ENCODE results near the gene NOS1. TPM values are rescaled to one million over a fixed set of nuclear protein-coding genes. Genes with fewer than 3 reads are reported as not detected.

NOS1 gene
- total RNA-seq, 1 donor from 2014 or later, result 3.5 TPM

DNA sequence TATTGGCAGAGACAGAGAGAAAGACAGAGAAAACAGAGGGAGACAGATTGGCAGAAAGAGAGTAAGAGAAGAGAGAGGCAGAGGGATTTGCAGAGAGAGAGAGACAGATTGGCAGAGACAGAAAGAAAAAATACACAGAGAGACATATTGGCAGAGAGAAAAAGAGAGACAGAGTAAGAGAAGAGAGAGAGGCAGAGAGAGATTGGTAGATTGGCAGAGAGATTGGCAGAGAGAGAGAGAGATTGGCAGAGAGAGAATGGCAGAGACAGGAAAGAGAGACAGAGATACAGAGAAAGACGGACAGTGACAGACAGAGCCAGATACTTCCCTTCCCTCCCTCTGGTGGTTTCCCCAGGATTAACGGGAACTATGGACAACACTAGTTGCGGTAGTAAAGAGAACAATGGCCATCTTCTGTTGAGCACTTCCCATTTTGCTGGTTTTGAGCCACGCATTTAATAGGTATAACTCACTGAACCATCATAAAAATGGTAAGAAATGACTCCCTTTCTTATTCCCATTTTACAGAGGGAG is 2.6 kb upstream of the NOS1 start:
- DNase-seq (no peak), ATAC-seq (no peak)
- Histone ChIP-seq H3K9me3 (no peaks in the 10 kb centered on the region), H3K36me3 (no peaks in the 10 kb centered on the region), H3K27ac (no peak overlapping the region), H3K4me3 (no peak overlapping the region), H3K27me3 (ENCODE audit: low read depth) (peaks cover 54% of the 10 kb centered on the region), H3K4me1 (no peaks in the 10 kb centered on the region)
- TF ChIP-seq, protein P1, sequence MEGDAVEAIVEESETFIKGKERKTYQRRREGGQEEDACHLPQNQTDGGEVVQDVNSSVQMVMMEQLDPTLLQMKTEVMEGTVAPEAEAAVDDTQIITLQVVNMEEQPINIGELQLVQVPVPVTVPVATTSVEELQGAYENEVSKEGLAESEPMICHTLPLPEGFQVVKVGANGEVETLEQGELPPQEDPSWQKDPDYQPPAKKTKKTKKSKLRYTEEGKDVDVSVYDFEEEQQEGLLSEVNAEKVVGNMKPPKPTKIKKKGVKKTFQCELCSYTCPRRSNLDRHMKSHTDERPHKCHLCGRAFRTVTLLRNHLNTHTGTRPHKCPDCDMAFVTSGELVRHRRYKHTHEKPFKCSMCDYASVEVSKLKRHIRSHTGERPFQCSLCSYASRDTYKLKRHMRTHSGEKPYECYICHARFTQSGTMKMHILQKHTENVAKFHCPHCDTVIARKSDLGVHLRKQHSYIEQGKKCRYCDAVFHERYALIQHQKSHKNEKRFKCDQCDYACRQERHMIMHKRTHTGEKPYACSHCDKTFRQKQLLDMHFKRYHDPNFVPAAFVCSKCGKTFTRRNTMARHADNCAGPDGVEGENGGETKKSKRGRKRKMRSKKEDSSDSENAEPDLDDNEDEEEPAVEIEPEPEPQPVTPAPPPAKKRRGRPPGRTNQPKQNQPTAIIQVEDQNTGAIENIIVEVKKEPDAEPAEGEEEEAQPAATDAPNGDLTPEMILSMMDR (IDR thresholded peaks at IDR 0.05), result no peak
- intact Hi-C loops (cut with DNase I), result no loop called here

DNA sequence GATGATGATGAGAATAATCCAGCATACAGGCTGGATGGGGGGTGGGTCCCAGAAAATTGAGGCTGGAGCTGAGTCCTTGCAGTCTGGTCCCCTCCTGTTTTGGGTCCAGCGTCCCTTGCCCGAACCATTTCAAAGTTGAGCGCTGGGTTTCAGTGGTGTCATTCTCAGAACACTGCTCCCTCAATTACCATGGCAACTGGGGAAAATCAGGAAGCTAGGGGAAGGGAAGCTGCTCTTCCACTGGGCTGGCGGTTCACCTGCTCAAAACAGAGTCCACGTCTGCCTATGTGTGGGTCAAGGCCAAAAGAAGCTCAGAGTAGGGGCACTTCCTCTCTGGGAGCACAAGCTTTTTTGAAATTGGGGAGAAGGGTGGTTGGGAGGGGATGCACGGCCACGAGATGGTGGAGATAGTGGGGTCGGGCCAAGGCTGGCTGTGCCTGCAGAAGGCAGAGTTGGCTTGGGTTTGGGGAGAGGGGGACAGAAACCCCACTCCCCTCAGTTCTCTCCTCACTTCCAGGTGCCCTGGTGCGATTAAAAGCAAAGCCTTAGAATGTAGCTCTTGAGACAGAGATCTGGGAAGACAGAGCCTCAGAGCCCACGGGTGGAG is 1.7 kb upstream of the NOS1 start:
- Histone ChIP-seq H3K27me3 (ENCODE audit: low read depth) (peaks cover 63% of the 10 kb centered on the region), H3K4me1 (no peaks in the 10 kb centered on the region), H3K4me3 (no peak overlapping the region), H3K9me3 (no peaks in the 10 kb centered on the region), H3K36me3 (no peaks in the 10 kb centered on the region), H3K27ac (no peak overlapping the region)
- ATAC-seq, result no peak
- no peak for DNase-seq
- TF ChIP-seq, protein P1 (IDR thresholded peaks at IDR 0.05), result no peak
- intact Hi-C loops (cut with DNase I), result no loop called here

DNA sequence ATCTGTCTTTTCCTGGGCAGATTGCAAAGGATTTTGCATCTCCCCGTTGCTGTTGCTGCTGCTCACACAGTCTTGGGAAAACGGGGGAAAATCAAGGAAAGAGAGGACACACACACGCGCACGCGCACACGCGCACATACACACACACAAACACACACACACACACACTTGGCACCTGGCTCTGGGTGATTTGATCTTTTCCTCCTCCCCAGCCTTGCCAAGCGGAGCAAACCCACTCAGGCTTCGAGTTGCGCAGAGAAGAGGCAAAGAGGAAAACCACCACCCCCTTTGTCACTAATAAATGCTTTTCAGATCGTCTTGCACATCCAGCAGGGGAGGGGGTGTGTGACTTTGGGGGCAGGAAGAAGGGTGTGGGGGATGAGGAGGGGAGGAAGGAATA is 965 bp upstream of the NOS1 start:
- Histone ChIP-seq H3K9me3 (no peaks in the 10 kb centered on the region), H3K4me3 (no peak overlapping the region), H3K4me1 (no peaks in the 10 kb centered on the region), H3K27ac (no peak overlapping the region), H3K27me3 (ENCODE audit: low read depth) (peaks cover 67% of the 10 kb centered on the region), H3K36me3 (no peaks in the 10 kb centered on the region)
- DNase-seq, result no peak
- ATAC-seq, result no peak
- intact Hi-C loops (cut with DNase I), result no loop called here
- TF ChIP-seq, protein P1 (IDR thresholded peaks at IDR 0.05), result no peak

DNA sequence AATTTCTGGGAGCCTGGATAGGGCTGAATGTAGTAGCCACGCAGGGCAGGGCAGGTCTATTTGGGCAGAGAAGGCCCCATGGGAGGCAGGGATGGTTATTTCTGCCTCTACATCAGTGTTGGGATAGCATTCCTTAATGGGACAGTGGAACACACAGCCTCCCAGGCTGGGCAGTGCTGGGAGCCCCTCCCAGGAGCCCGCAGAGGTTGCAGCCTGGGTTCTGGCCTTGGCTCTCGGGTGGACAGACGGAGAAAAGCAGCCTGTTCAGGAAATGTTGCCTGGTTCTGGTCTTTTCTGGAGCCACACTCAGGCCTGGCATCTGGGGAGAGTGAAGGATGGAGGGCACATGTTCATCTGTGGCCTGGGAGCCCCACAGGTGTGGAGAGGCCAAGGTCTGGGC is 479 bp upstream of the NOS1 start:
- TF ChIP-seq, protein P1 (IDR thresholded peaks at IDR 0.05), result no peak
- Histone ChIP-seq H3K36me3 (no peaks in the 10 kb centered on the region), H3K9me3 (no peaks in the 10 kb centered on the region), H3K4me1 (no peaks in the 10 kb centered on the region), H3K27me3 (ENCODE audit: low read depth) (peaks cover 67% of the 10 kb centered on the region), H3K4me3 (no peak overlapping the region), H3K27ac (no peak overlapping the region)
- no peak for DNase-seq
- intact Hi-C loops (cut with DNase I), result no loop called here
- no peak for ATAC-seq

DNA sequence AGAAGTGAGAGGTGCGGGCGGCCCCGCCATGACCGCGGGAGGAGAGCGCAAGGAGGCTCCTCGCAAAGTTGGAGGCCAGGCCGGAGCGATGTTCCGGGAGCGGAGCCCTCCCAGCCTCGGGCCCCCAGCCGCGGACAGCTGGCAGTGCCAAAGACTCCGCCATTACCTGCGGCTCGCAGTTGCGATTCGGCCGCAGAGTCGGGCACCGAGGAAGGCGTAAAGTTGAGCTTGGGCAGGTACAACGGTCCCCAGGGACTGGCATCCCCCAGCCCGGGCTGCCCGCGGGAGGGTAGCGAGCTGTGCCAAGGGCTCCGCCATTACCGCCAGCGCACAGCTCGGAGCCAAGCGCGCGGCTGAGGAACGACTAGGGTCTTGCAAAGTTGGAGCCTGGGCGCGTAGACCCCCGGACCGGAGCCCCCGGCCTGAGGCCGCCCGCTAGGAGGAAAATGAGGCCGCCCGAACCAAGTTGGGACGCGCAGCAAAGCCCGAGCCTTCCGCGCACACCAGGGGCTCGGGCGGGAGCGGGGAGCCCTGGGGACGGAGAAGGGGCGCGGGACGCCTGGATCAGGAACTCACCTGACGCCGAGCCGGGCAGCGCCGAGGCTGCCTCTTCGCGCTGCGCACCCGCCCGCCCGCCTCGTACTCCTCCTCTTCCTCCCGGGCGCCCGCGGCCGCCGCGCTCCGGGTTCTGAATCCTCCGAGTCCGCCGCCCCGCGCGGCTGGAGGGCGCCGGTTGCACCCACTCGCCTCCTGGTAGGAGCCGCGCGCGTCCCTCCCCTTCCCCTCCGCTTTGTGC is 677 bp downstream of the NOS1 start:
- ATAC-seq (no peak), DNase-seq (no peak)
- no peak overlapping the region for H3K27ac ChIP-seq
- intact Hi-C loops (cut with DNase I), result no loop called here
- H3K9me3 ChIP-seq, result no peaks in the 10 kb centered on the region
- peaks cover 67% of the 10 kb centered on the region for H3K27me3 ChIP-seq (ENCODE audit: low read depth)
- TF ChIP-seq, protein P1 (IDR thresholded peaks at IDR 0.05), result no peak
- peak overlapping the region; percentile 40 for H3K4me3 ChIP-seq
- no peaks in the 10 kb centered on the region for H3K4me1 ChIP-seq
- H3K36me3 ChIP-seq, result no peaks in the 10 kb centered on the region

Data from lower lobe of right lung (tissue), 2 donors.